HUES6 (cell line): ENCODE data around the gene CASTOR2.

Experiments
- H3K27ac ChIP-seq: 2 replicates; pipeline ENCODE4 v1.7.0; 2013; ENCODE audit warnings: low read depth, mild to moderate bottlenecking, low read length, inconsistent platforms
- H3K27me3 ChIP-seq: 2 replicates; pipeline ENCODE4 v1.6.1; 2013; ENCODE audit warnings: low read length; ENCODE audit not compliant: control insufficient read depth, insufficient read depth
- H3K36me3 ChIP-seq: 2 replicates; pipeline ENCODE4 v1.6.1; 2013; ENCODE audit warnings: low read length; ENCODE audit not compliant: control insufficient read depth, insufficient read depth
- H3K4me1 ChIP-seq: 2 replicates; pipeline ENCODE4 v1.6.1; 2013; ENCODE audit warnings: low read length; ENCODE audit not compliant: control insufficient read depth, insufficient read depth
- H3K4me3 ChIP-seq: 2 replicates; pipeline ENCODE4 v1.5.1; 2013; ENCODE audit warnings: low read depth, low read length
- H3K9ac ChIP-seq: one replicate; pipeline ENCODE4 v1.6.1; 2013; ENCODE audit warnings: mild to moderate bottlenecking, low read length
- H3K9me3 ChIP-seq: 2 replicates; pipeline ENCODE4 v1.6.1; 2013; ENCODE audit warnings: low read depth, low read length; ENCODE audit not compliant: control insufficient read depth, insufficient read depth

Gene CASTOR2

GRCh38 chr7:75039166-75039565 is 74.7 kb downstream of the CASTOR2 start:
- no peak overlapping the region for H3K4me3 ChIP-seq
- no peaks in the 10 kb centered on the region for H3K27me3 ChIP-seq
- H3K27ac ChIP-seq: no peak overlapping the region
- H3K9ac ChIP-seq: no peak overlapping the region
- H3K9me3 ChIP-seq: no peaks in the 10 kb centered on the region
- peaks cover 25% of the 10 kb centered on the region for H3K36me3 ChIP-seq
- peaks cover 4% of the 10 kb centered on the region; the same call in 1 of the 2 replicates for H3K4me1 ChIP-seq

- Histone ChIP-seq H3K27me3 (no peaks in the 10 kb centered on the region), H3K27ac (no peak overlapping the region), H3K9me3 (no peaks in the 10 kb centered on the region), H3K4me3 (no peak overlapping the region), H3K4me1 (peaks cover 4% of the 10 kb centered on the region; the same call in 1 of the 2 replicates), H3K36me3 (peaks cover 25% of the 10 kb centered on the region), H3K9ac (no peak overlapping the region)
These were observed 75.2 kb downstream of the CASTOR2 start for GRCh38 chr7:75039709-75040108.

GRCh38 chr7:75040512-75040911 is 76.0 kb downstream of the CASTOR2 start:
- Histone ChIP-seq H3K27ac (no peak overlapping the region), H3K9me3 (no peaks in the 10 kb centered on the region), H3K4me1 (peaks cover 4% of the 10 kb centered on the region; the same call in 1 of the 2 replicates), H3K27me3 (no peaks in the 10 kb centered on the region), H3K4me3 (no peak overlapping the region), H3K9ac (no peak overlapping the region), H3K36me3 (peaks cover 29% of the 10 kb centered on the region)

DNA sequence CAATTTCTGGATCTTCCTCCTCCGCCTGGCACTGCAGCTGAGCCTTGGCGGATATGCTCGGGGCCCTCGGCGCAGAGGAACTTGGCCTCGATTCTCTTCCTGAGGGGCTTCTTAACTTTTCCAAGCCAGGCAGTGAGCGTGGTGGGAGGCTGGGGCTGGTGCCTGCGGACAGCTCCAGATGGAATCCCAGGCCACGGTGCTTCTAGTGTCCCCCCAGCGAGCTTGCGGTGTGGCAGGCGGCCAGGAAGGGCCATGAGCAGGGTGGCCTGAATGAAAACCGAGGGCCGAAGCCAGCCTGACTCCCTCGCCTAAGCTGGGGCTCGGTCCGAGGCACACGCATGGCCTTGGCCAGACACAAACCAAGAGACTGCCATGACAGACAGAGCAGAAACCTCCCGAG is 77.8 kb downstream of the CASTOR2 start:
- Histone ChIP-seq H3K27me3 (no peaks in the 10 kb centered on the region), H3K4me1 (peaks cover 4% of the 10 kb centered on the region; the same call in 1 of the 2 replicates), H3K36me3 (peaks cover 32% of the 10 kb centered on the region), H3K4me3 (no peak overlapping the region), H3K9me3 (no peaks in the 10 kb centered on the region), H3K9ac (no peak overlapping the region), H3K27ac (no peak overlapping the region)

DNA sequence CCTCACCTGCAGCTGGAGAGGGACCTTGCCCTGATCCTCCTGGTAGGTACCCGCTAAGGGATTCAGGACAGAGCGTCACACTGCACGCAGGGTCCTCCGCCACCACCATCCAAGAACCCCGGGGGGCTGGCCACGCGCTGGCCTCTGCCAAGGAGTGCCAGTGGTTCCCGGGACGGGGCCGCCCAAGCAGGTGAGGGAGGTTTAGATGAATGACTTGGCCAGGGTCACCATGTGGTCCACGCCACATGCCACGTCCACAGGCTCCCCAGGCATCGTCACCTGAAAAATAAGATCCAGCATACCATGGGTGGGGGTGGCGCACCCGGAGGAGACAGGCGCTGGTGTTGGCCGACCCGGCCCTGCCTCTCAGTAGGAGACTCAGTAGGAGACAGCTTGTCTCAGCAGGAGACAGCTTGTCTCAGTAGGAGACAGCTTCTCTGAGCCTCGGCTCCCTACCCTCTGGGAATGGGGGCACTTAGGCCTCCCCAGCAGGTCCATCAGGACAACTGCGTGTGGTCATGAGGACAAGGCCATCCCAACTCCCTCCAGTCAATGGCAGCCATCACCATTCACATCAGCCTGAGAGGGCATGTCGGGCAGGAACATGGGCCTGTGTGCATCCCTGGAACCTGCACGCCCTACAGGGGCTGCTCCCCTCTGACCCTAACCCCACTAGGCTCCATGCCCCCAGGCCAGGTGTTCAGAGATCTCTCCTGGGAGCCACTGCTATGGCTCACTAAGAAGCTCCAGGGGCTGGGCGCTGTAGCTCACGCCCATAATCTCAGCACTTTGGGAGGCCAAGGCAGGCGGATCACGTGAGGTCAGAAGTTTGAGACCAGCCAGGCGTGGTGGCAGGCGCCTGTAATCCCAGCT is 78.6 kb downstream of the CASTOR2 start:
- no peak overlapping the region for H3K9ac ChIP-seq
- no peak overlapping the region for H3K4me3 ChIP-seq
- H3K27me3 ChIP-seq: no peaks in the 10 kb centered on the region
- H3K27ac ChIP-seq: no peak overlapping the region
- H3K9me3 ChIP-seq: no peaks in the 10 kb centered on the region
- H3K36me3 ChIP-seq: peaks cover 32% of the 10 kb centered on the region
- H3K4me1 ChIP-seq: peaks cover 4% of the 10 kb centered on the region; the same call in 1 of the 2 replicates

DNA sequence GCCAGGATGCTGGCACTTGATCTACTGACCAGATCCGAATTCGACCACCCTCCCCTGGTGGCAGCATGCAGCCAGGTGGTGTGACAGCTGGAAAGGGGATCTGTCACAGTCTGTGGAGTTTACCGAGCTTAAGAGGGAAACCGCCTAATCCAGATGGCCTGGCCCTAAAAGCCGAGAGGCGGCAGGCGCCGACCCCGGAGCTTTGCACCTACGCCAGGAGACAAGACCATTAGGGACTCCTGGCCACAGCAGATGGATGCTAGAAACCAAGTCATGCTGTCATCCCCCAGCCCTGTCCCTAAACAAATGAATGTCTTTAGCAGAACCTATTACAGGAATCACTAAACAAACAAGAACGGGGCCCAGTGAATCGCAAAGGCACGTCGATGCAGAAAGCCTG is 81.4 kb downstream of the CASTOR2 start:
- Histone ChIP-seq H3K9me3 (no peaks in the 10 kb centered on the region), H3K9ac (no peak overlapping the region), H3K27ac (no peak overlapping the region), H3K36me3 (peaks cover 50% of the 10 kb centered on the region), H3K27me3 (no peaks in the 10 kb centered on the region), H3K4me3 (no peak overlapping the region), H3K4me1 (no peaks in the 10 kb centered on the region)

- no peak overlapping the region for H3K4me3 ChIP-seq
- no peak overlapping the region for H3K9ac ChIP-seq
- H3K27me3 ChIP-seq: no peaks in the 10 kb centered on the region
- H3K9me3 ChIP-seq: no peaks in the 10 kb centered on the region
- no peak overlapping the region for H3K27ac ChIP-seq
- peaks cover 49% of the 10 kb centered on the region for H3K36me3 ChIP-seq
- H3K4me1 ChIP-seq: no peaks in the 10 kb centered on the region
These were observed 84.2 kb downstream of the CASTOR2 start for GRCh38 chr7:75048435-75049379.

GRCh38 chr7:75049817-75050216 is 85.3 kb downstream of the CASTOR2 start:
- H3K9me3 ChIP-seq: no peaks in the 10 kb centered on the region
- peaks cover 56% of the 10 kb centered on the region for H3K36me3 ChIP-seq
- no peaks in the 10 kb centered on the region for H3K27me3 ChIP-seq
- no peak overlapping the region for H3K4me3 ChIP-seq
- H3K4me1 ChIP-seq: no peaks in the 10 kb centered on the region
- no peak overlapping the region for H3K27ac ChIP-seq
- no peak overlapping the region for H3K9ac ChIP-seq

DNA sequence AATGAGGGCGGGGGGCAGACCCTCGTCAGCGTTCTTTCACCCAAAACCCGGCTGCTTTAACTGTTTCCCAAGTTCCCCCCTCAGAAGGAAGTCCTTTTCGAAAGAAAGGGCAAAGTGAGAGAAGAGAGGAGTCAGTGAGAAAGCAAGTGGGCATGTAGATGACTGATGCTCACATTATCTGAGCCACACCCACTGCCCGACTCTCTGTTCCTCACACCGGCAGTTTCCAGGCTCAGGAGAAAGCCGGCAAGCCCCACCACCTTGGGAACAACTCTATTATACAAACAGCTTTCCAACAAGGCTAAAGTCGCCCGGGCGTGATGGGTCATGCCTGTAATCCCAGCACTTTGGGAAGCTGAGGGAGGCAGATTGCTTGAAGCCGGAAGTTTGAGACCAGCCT is 86.0 kb downstream of the CASTOR2 start:
- Histone ChIP-seq H3K27ac (no peak overlapping the region), H3K27me3 (no peaks in the 10 kb centered on the region), H3K9me3 (no peaks in the 10 kb centered on the region), H3K36me3 (peaks cover 59% of the 10 kb centered on the region), H3K9ac (no peak overlapping the region), H3K4me3 (no peak overlapping the region), H3K4me1 (no peaks in the 10 kb centered on the region)

GRCh38 chr7:75054744-75055143 is 90.2 kb downstream of the CASTOR2 start:
- no peak overlapping the region for H3K27ac ChIP-seq
- no peaks in the 10 kb centered on the region for H3K9me3 ChIP-seq
- peaks cover 79% of the 10 kb centered on the region for H3K36me3 ChIP-seq
- no peaks in the 10 kb centered on the region for H3K4me1 ChIP-seq
- no peak overlapping the region for H3K9ac ChIP-seq
- no peak overlapping the region for H3K4me3 ChIP-seq
- no peaks in the 10 kb centered on the region for H3K27me3 ChIP-seq

- Histone ChIP-seq H3K4me1 (no peaks in the 10 kb centered on the region), H3K9me3 (no peaks in the 10 kb centered on the region), H3K36me3 (peaks cover 83% of the 10 kb centered on the region), H3K27me3 (no peaks in the 10 kb centered on the region), H3K9ac (no peak overlapping the region), H3K27ac (no peak overlapping the region), H3K4me3 (no peak overlapping the region)
These were observed 90.7 kb downstream of the CASTOR2 start for GRCh38 chr7:75055155-75055554.
